NCI-H2227 (cell line): ENCODE results near the gene TANGO6.

Source experiments
- DNase-seq: peaks from one replicate; lab custom pipeline; 2025; ENCODE audit not compliant: unreplicated experiment; lab: John Stamatoyannopoulos, UW

TANGO6 gene

GRCh38 chr16:68999114-68999513, 155.8 kb downstream of the TANGO6 start:
- no peak for DNase-seq

- no peak for DNase-seq
Observed at GRCh38 chr16:69003500-69003899, 160.2 kb downstream of the TANGO6 start.

GRCh38 chr16:69005641-69006355, 162.5 kb downstream of the TANGO6 start:
- DNase-seq = no peak

- DNase-seq = no peak
Observed at GRCh38 chr16:69012906-69013305, 169.6 kb downstream of the TANGO6 start.

GRCh38 chr16:69013991-69014390, 170.7 kb downstream of the TANGO6 start:
- no peak for DNase-seq

- no peak for DNase-seq
Observed at GRCh38 chr16:69014811-69015210, 171.5 kb downstream of the TANGO6 start.

- no peak for DNase-seq
Observed at GRCh38 chr16:69017036-69017783, 173.9 kb downstream of the TANGO6 start.

GRCh38 chr16:69019811-69020210, 176.5 kb downstream of the TANGO6 start:
- no peak for DNase-seq

- DNase-seq = no peak
Observed at GRCh38 chr16:69029121-69029520, 185.8 kb downstream of the TANGO6 start.

GRCh38 chr16:69031877-69032301, 188.6 kb downstream of the TANGO6 start:
- DNase-seq = no peak

GRCh38 chr16:69033151-69033949, 190.0 kb downstream of the TANGO6 start:
- DNase-seq = no peak

GRCh38 chr16:69035375-69035774, 192.0 kb downstream of the TANGO6 start:
- no peak for DNase-seq

GRCh38 chr16:69036399-69037091, 193.2 kb downstream of the TANGO6 start:
- DNase-seq = no peak

- no peak for DNase-seq
Observed at GRCh38 chr16:69037373-69038160, 194.2 kb downstream of the TANGO6 start.

- DNase-seq = no peak
Observed at GRCh38 chr16:69039333-69039941, 196.1 kb downstream of the TANGO6 start.

- DNase-seq = no peak
Observed at GRCh38 chr16:69040144-69040909, 197.0 kb downstream of the TANGO6 start.

- no peak for DNase-seq
Observed at GRCh38 chr16:69048328-69049120, 205.2 kb downstream of the TANGO6 start.

- no peak for DNase-seq
Observed at GRCh38 chr16:69049146-69049545, 205.8 kb downstream of the TANGO6 start.
